ENCODE data around the gene ARHGEF2. TPM values are rescaled to one million over a fixed set of nuclear protein-coding genes. Genes with fewer than 3 reads are reported as not detected.

Gene ARHGEF2
- total and polyA plus RNA-seq, 8 donors: 10.3 to 39.0 (median 20.3) TPM

DNA sequence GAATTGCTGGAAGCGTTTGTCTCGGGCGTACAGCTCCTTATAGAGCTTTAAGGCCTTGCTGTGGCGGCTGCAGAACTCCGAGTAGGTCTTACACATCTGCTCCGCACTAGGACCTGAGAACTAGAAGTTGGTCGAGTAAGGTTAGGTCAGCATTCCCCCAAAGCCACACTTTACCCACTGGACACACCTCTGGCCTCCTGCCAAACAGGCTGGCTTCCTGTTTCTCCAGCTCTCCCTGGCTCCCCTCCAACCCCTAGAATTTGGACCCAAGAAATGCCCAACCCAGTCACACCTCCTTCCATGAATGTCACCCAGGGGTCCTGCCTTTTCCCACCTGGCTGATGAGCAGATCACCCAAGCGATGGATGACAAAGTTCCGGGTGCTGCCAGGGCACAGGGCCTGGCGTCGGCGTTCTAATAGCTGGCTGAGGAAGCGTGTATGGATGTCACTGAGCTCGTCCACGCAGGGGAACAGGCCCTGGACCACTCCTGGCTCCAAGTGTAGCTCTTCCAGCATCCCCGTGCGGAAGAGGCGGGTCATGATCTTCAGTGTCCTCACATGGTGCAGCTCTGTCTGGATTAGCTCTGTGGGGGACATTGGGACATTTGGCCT is 15.6 kb downstream of the ARHGEF2 start:
- H3K27me3 ChIP-seq: no peaks in the 10 kb centered on the region
- WGBS, 2 donors: 88% methylated on average over 18 of the region's 18 CpGs

GRCh38 chr1:155961937-155962336 is 16.4 kb downstream of the ARHGEF2 start:
- H3K27ac ChIP-seq: no peak overlapping the region

More for the DNA sequence above, 15.6 kb downstream of the ARHGEF2 start:
- H3K27ac ChIP-seq: no peak overlapping the region
- ATAC-seq (peak in 1 of 4 donors; percentile 24), DNase-seq (no peak), FAIRE-seq (no peak)
- no peaks in the 10 kb centered on the region for H3K9me3 ChIP-seq
- intact Hi-C loops (cut with DNase I): no loop called here
- H3K36me3 ChIP-seq: peaks cover 0 to 39% (median 2%) of the 10 kb centered on the region in 3 donors
- no peak overlapping the region for H3K4me3 ChIP-seq
- TF ChIP-seq, protein P1, sequence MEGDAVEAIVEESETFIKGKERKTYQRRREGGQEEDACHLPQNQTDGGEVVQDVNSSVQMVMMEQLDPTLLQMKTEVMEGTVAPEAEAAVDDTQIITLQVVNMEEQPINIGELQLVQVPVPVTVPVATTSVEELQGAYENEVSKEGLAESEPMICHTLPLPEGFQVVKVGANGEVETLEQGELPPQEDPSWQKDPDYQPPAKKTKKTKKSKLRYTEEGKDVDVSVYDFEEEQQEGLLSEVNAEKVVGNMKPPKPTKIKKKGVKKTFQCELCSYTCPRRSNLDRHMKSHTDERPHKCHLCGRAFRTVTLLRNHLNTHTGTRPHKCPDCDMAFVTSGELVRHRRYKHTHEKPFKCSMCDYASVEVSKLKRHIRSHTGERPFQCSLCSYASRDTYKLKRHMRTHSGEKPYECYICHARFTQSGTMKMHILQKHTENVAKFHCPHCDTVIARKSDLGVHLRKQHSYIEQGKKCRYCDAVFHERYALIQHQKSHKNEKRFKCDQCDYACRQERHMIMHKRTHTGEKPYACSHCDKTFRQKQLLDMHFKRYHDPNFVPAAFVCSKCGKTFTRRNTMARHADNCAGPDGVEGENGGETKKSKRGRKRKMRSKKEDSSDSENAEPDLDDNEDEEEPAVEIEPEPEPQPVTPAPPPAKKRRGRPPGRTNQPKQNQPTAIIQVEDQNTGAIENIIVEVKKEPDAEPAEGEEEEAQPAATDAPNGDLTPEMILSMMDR (IDR thresholded peaks at IDR 0.05): no peak
- H3K4me1 ChIP-seq: no peaks in the 10 kb centered on the region

GRCh38 chr1:155960081-155960745 is 18.1 kb downstream of the ARHGEF2 start:
- no peak overlapping the region for H3K4me3 ChIP-seq
- peaks cover 0 to 44% (median 2%) of the 10 kb centered on the region in 3 donors for H3K36me3 ChIP-seq
- H3K27ac ChIP-seq: no peak overlapping the region
- intact Hi-C loops (cut with DNase I): no loop called here
- no peaks in the 10 kb centered on the region for H3K4me1 ChIP-seq
- WGBS, 2 donors: 92 to 95% methylated on average over 3 of the region's 3 CpGs
- FAIRE-seq (no peak), ATAC-seq (no peak), DNase-seq (no peak)
- no peaks in the 10 kb centered on the region for H3K9me3 ChIP-seq
- TF ChIP-seq, protein P1 (IDR thresholded peaks at IDR 0.05): no peak
- H3K27me3 ChIP-seq: no peaks in the 10 kb centered on the region

More at GRCh38 chr1:155961937-155962336, 16.4 kb downstream of the ARHGEF2 start:
- 73 to 75% methylated on average over 14 of the region's 14 CpGs for WGBS, 2 donors
- Histone ChIP-seq H3K36me3 (peaks cover 0 to 45% (median 2%) of the 10 kb centered on the region in 3 donors), H3K9me3 (no peaks in the 10 kb centered on the region), H3K4me3 (no peak overlapping the region), H3K4me1 (no peaks in the 10 kb centered on the region), H3K27me3 (no peaks in the 10 kb centered on the region)
- TF ChIP-seq, protein P1 (IDR thresholded peaks at IDR 0.05): no peak
- DNase-seq (no peak), ATAC-seq (peak in 3 of 4 donors; percentile 33 to 56 (median 45)), FAIRE-seq (no peak)
- intact Hi-C loops (cut with DNase I): no loop called here

DNA sequence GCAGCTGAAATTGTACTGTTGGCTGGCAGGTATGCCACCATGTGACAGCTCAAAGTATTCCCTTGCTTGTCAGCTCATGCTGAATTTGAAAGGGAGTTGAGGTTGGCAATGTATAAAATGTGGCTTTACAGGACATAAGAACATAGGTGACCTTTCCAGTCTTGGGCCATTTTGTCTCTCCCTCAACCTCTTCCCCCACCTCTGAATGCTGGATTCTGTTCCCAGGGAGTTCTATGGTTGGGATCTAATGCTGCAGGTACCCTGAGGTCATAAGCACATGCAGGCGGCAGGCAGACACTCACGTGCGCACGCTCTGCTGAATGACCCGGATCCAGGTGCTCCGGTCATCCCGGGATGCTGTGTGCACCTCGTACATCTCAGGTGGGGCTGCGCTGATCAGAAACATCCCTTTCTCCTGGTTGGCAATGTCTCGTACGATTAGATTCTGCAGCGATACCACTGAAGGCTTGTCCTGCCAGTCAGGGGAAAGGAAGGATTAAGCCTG is 20.9 kb downstream of the ARHGEF2 start:
- ATAC-seq (no peak), DNase-seq (no peak), FAIRE-seq (no peak)
- Histone ChIP-seq H3K27ac (no peak overlapping the region), H3K4me1 (no peaks in the 10 kb centered on the region), H3K4me3 (no peak overlapping the region), H3K27me3 (no peaks in the 10 kb centered on the region), H3K9me3 (no peaks in the 10 kb centered on the region), H3K36me3 (peaks cover 2 to 47% (median 9%) of the 10 kb centered on the region in 3 donors)
- TF ChIP-seq, protein P1 (IDR thresholded peaks at IDR 0.05): no peak
- WGBS, 2 donors: 90 to 95% methylated on average over 12 of the region's 12 CpGs
- intact Hi-C loops (cut with DNase I): no loop called here

DNA sequence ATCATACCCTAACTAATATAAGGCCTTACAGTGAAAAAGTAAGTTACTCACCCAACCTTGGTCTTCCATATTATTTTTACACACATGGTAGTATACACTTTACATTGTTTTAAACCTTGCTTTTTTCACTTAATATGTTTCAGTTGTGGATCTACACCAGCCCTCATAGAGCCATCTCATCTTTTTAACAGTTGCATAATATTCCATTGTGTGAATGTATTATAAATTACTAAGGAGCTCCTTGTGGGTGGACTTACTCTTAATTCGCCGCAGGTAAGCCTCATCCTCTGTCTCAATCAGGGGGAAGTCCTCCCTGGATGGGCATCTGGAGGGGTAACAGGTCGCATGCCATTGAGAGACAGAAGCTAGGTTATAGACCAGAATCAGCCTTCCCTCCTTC is 23.7 kb downstream of the ARHGEF2 start:
- Histone ChIP-seq H3K4me1 (no peaks in the 10 kb centered on the region), H3K27ac (no peak overlapping the region), H3K9me3 (no peaks in the 10 kb centered on the region), H3K36me3 (peaks cover 3 to 55% (median 26%) of the 10 kb centered on the region in 3 donors), H3K27me3 (no peaks in the 10 kb centered on the region), H3K4me3 (no peak overlapping the region)
- FAIRE-seq (no peak), DNase-seq (no peak), ATAC-seq (no peak)
- intact Hi-C loops (cut with DNase I): no loop called here
- WGBS, 2 donors: 98% methylated on average over 3 of the region's 3 CpGs
- TF ChIP-seq, protein P1 (IDR thresholded peaks at IDR 0.05): no peak
